WTC11 (cell line): Measurements from ENCODE around the gene TRAPPC4.

Experiments used
- ETV6 ChIP-seq: sonication (generic); formaldehyde crosslinking; IDR thresholded peaks from 2 replicates; pipeline ENCODE4 v1.8.1; 2022; ENCODE audit warnings: mild to moderate bottlenecking, missing genetic modification reagents
- MXD4 ChIP-seq: fragments of 250-450 bp; sonication (Bioruptor Pico); IDR thresholded peaks from 2 replicates; pipeline ENCODE4 v1.8.0; 2021; ENCODE audit warnings: mild to moderate bottlenecking, moderate library complexity, borderline replicate concordance
- NFE2L1 ChIP-seq: sonication (generic); formaldehyde crosslinking; IDR thresholded peaks from 2 replicates; pipeline ENCODE4 v1.8.1; 2023; ENCODE audit warnings: missing genetic modification reagents
- NR2C2 ChIP-seq: sonication (generic); formaldehyde crosslinking; IDR thresholded peaks from 2 replicates; pipeline ENCODE4 v1.8.0; 2022; ENCODE audit warnings: mild to moderate bottlenecking, missing genetic modification reagents
- OVOL2 ChIP-seq: fragments of 250-450 bp; sonication (Bioruptor Pico); IDR thresholded peaks from 2 replicates; pipeline ENCODE4 v1.9.0; 2021; ENCODE audit warnings: mild to moderate bottlenecking, borderline replicate concordance
- TF ChIP-seq, protein P1 (sequence below): fragments of 200-600 bp; IDR thresholded peaks from 2 replicates; pipeline ENCODE4 v1.8.0; 2022; ENCODE audit warnings: antibody characterized with exemption
- TF ChIP-seq, protein P2 (sequence below): sonication (generic); formaldehyde crosslinking; IDR thresholded peaks from 2 replicates; pipeline ENCODE4 v1.8.0; 2022; ENCODE audit warnings: mild to moderate bottlenecking, missing genetic modification reagents

DNA sequence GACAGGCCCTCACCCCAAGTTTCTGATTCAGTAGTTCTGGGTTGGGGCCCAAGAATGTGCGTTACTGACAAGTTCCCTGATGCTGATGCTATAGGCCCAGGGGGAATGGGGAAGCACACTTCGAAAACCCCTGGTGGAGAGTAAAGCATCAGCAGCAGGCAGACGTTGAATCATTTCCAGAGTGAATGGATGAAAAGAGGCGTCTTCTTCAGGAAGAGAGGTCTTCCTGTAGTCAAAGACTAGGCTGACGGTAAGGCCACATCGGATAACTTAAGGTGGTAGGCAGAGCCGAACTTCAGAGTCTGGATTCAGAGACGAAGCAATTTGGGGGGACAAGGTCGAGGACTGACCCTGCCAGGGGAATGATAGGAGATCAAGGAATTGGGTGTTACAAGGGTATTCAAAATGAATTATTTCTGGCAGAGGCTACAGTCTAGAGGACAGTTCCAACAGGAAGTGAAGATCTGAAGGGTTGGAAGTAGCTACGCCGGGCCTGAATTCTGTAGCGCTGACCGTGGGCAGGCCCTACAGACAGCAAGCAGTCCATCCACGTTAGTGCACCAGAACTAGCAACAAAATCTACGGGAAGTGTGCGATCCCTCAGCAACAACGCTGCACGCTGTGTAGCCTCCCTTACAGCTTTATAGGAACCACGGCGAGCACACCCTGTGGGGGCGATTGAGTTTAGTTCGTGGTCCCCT lies 21.5 kb upstream of the TRAPPC4 start:
- TF ChIP-seq NFE2L1 (CRISPR knock-in tag) (no peak), ETV6 (CRISPR knock-in tag) (no peak), OVOL2 (CRISPR knock-in tag) (no peak), MXD4 (CRISPR knock-in tag) (no peak), NR2C2 (CRISPR knock-in tag) (no peak)
- TF ChIP-seq, protein P1, sequence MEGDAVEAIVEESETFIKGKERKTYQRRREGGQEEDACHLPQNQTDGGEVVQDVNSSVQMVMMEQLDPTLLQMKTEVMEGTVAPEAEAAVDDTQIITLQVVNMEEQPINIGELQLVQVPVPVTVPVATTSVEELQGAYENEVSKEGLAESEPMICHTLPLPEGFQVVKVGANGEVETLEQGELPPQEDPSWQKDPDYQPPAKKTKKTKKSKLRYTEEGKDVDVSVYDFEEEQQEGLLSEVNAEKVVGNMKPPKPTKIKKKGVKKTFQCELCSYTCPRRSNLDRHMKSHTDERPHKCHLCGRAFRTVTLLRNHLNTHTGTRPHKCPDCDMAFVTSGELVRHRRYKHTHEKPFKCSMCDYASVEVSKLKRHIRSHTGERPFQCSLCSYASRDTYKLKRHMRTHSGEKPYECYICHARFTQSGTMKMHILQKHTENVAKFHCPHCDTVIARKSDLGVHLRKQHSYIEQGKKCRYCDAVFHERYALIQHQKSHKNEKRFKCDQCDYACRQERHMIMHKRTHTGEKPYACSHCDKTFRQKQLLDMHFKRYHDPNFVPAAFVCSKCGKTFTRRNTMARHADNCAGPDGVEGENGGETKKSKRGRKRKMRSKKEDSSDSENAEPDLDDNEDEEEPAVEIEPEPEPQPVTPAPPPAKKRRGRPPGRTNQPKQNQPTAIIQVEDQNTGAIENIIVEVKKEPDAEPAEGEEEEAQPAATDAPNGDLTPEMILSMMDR = no peak
- TF ChIP-seq, protein P2, sequence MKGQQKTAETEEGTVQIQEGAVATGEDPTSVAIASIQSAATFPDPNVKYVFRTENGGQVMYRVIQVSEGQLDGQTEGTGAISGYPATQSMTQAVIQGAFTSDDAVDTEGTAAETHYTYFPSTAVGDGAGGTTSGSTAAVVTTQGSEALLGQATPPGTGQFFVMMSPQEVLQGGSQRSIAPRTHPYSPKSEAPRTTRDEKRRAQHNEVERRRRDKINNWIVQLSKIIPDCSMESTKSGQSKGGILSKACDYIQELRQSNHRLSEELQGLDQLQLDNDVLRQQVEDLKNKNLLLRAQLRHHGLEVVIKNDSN = no peak
